Calu3 (cell line): ENCODE results near the gene RSPH10B. TPM values are rescaled to one million over a fixed set of nuclear protein-coding genes. Genes with fewer than 3 reads are reported as not detected.
A peak's percentile ranks its signal among the peaks of the same experiment; 100 is the strongest.
"Not testable (repeated sequence)": the region's sequence is repeated elsewhere in the genome, so short reads cannot be mapped to it uniquely, and the experiment has no call there.

Source experiments
- Bru-seq: library from RNA; stranded (reverse); fragments of 400-500 nt; gene quantifications from one replicate; lab custom pipeline; 2021; lab: Mats Ljungman, UMichigan
- BruChase-seq, 2 experiments: library from RNA; stranded (reverse); fragments of 400-500 nt; gene quantifications; one replicate each; lab custom pipeline; 2021; lab: Mats Ljungman, UMichigan
- BruUV-seq: library from RNA; stranded (reverse); fragments of 400-500 nt; replicated peaks from 2 replicates; lab custom pipeline; 2021; lab: Mats Ljungman, UMichigan
- CTCF ChIA-PET: fragments of 300-600 bp; sonication (Branson Sonifier 250); formaldehyde crosslinking; loops from one replicate; lab custom pipeline; 2022; ENCODE audit warnings: antibody characterized with exemption; lab: Charles Lee
- DNase-seq: peaks from one replicate; pipeline ENCODE4 v3.0.0; 2022
- H3K27ac Mint-ChIP-seq: one replicate; pipeline ENCODE4 v1.8.0; 2022; ENCODE audit warnings: mixed read lengths; ENCODE audit not compliant: unreplicated experiment
- H3K27me3 Mint-ChIP-seq: one replicate; pipeline ENCODE4 v1.8.0; 2022; ENCODE audit warnings: mixed read lengths; ENCODE audit not compliant: unreplicated experiment
- H3K36me3 Mint-ChIP-seq: one replicate; pipeline ENCODE4 v1.8.0; 2022; ENCODE audit warnings: mild to moderate bottlenecking, moderate library complexity, mixed read lengths; ENCODE audit not compliant: insufficient read depth, unreplicated experiment
- H3K4me1 Mint-ChIP-seq: one replicate; pipeline ENCODE4 v1.8.0; 2022; ENCODE audit warnings: mild to moderate bottlenecking, low read depth, mixed read lengths; ENCODE audit not compliant: unreplicated experiment
- H3K4me3 Mint-ChIP-seq: one replicate; pipeline ENCODE4 v1.8.0; 2022; ENCODE audit warnings: mild to moderate bottlenecking, low read depth, moderate library complexity, mixed read lengths; ENCODE audit not compliant: unreplicated experiment
- H3K9me3 Mint-ChIP-seq: one replicate; pipeline ENCODE4 v1.8.0; 2022; ENCODE audit warnings: low read depth, mixed read lengths; ENCODE audit not compliant: unreplicated experiment
- CTCF ChIP-seq: fragments of 200-600 bp; IDR thresholded peaks from one replicate; pipeline ENCODE4 v1.8.0; 2022; ENCODE audit warnings: antibody characterized with exemption; ENCODE audit not compliant: unreplicated experiment
- intact Hi-C: fragments of 100-400 bp; cut with micrococcal nuclease; formaldehyde crosslinking; loops from one replicate; pipeline ENCODE4 v1.10.0; 2022; ENCODE audit not compliant: unreplicated experiment
- long read RNA-seq: library from polyadenylated mRNA; stranded (forward); transcript quantifications from one replicate; pipeline ENCODE4 v2.0.0, GENCODE V29; 2022
- total RNA-seq: library from RNA; stranded (reverse); gene quantifications from 2 replicates; pipeline ENCODE4 v1.2.3, GENCODE V29; 2022

Gene RSPH10B
- 0.33 and 0.37 TPM in 2 replicates for total RNA-seq
- percentile 13 among the genes with signal in this experiment for Bru-seq, nascent RNA
- percentile 20 among the genes with signal in this experiment for BruChase-seq, experiment 1, labeled RNA remaining after a 6-hour chase
- BruChase-seq, experiment 2, labeled RNA remaining after a 2-hour chase, result percentile 13 among the genes with signal in this experiment
- long read RNA-seq, result 0 reads

GRCh38 chr7:5970347-5970911, at the start of gene RSPH10B:
RSPH10B (minus strand) TSS chr7:5970689; CDS start chr7:5967116, 3,573 bp downstream.
- H3K4me1 Mint-ChIP-seq, H3K4me3 Mint-ChIP-seq, intact Hi-C loops, CTCF ChIA-PET, H3K36me3 Mint-ChIP-seq, H3K9me3 Mint-ChIP-seq, BruUV-seq, H3K27ac Mint-ChIP-seq, DNase-seq, H3K27me3 Mint-ChIP-seq: not testable (repeated sequence)

- no TSS peak for BruUV-seq
- Mint-ChIP-seq H3K4me1 (peaks cover 17% of the 10 kb centered on the region), H3K4me3 (no peak overlapping the region), H3K36me3 (peaks cover 89% of the 10 kb centered on the region), H3K27me3 (no peaks in the 10 kb centered on the region), H3K9me3 (no peaks in the 10 kb centered on the region), H3K27ac (peak overlapping the region; percentile 67)
- no peak for TF ChIP-seq CTCF
- CTCF ChIA-PET, result interaction anchor here (0.7 kb wide), 1 partner anchor 26 kb away, joined by 7 read pairs; no protein-coding TSS in a partner anchor
- no peak for DNase-seq
- intact Hi-C loops, result no loop called here
Observed at GRCh38 chr7:6016653-6016966, 46.1 kb upstream of the RSPH10B start.

GRCh38 chr7:6015917-6016652, 45.6 kb upstream of the RSPH10B start:
- Mint-ChIP-seq H3K27me3 (no peaks in the 10 kb centered on the region), H3K9me3 (no peaks in the 10 kb centered on the region), H3K27ac (peak overlapping the region; percentile 67), H3K36me3 (peaks cover 88% of the 10 kb centered on the region), H3K4me1 (peaks cover 22% of the 10 kb centered on the region), H3K4me3 (no peak overlapping the region)
- no peak for DNase-seq
- CTCF ChIA-PET, result no interaction called here
- no peak for TF ChIP-seq CTCF
- BruUV-seq, result no TSS peak
- intact Hi-C loops, result no loop called here

GRCh38 chr7:6012355-6013104, 42.0 kb upstream of the RSPH10B start:
- peaks cover 86% of the 10 kb centered on the region for H3K36me3 Mint-ChIP-seq
- intact Hi-C loops, result loop anchor here (5.0 kb wide), 1 partner anchor 40 kb away; no protein-coding TSS in a partner anchor
- DNase-seq, result peak; percentile 41
- H3K4me3 Mint-ChIP-seq, result peak overlapping the region; percentile 30
- peak overlapping the region; percentile 78 for H3K27ac Mint-ChIP-seq
- no peak for TF ChIP-seq CTCF
- no peaks in the 10 kb centered on the region for H3K9me3 Mint-ChIP-seq
- peaks cover 34% of the 10 kb centered on the region for H3K4me1 Mint-ChIP-seq
- no peaks in the 10 kb centered on the region for H3K27me3 Mint-ChIP-seq
- BruUV-seq, result no TSS peak
- CTCF ChIA-PET, result interaction anchor here (0.6 to 1.7 kb wide), 5 partner anchors 15 to 126 kb away, joined by 3 to 5 read pairs (median 4); no protein-coding TSS in a partner anchor
